Right renal pelvis (tissue), 4 donors: ENCODE measurements around the gene PALS1. TPM values are rescaled to one million over a fixed set of nuclear protein-coding genes. Genes with fewer than 3 reads are reported as not detected.
"Not testable (repeated sequence)": the region's sequence is repeated elsewhere in the genome, so short reads cannot be mapped to it uniquely, and the experiment has no call there.

Source experiments
- DNase-seq, 4 donors: peaks; one replicate each; pipeline ENCODE4 v3.0.0-alpha.2; 2013; ENCODE audit warnings: low read depth in 4 of 4, low spot score in 3 of 4, missing footprints in 1 of 4
- polyA plus RNA-seq, 4 donors: library from polyadenylated mRNA; unstranded; fragments of 120-200 nt; gene quantifications; one replicate each; pipeline ENCODE4 v1.2.1, GENCODE V29; 2013; ENCODE audit not compliant: insufficient read length in 4 of 4

Gene PALS1
- polyA plus RNA-seq, 4 donors, result 125 to 152 (median 135) TPM

DNA sequence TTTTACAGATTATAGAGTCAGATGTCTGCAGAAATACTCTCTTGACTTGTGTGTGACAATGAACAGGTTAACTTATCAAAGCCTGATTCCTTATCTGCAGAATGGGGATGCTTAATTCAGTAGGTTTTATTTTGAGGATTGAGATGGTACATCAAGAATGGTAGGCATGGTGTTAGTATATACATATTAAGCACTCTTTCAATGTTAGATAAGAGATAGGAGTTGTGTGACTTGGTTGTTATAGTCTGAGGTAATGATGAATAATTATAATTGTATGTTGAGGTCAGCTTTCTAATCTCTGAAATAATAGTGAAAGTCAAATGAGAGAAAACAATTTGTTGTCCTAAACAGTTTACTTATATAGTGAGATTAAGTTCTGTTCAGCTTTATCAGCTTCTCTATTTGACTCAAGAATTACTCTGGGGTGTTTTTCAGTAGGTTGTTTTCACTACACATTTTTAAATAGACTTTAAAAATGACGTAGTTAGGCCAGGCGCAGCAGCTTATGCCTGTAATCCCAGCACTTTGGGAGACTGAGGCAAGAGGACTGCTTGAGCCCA, 11.9 kb downstream of the PALS1 start:
- DNase-seq, result no peak

DNA sequence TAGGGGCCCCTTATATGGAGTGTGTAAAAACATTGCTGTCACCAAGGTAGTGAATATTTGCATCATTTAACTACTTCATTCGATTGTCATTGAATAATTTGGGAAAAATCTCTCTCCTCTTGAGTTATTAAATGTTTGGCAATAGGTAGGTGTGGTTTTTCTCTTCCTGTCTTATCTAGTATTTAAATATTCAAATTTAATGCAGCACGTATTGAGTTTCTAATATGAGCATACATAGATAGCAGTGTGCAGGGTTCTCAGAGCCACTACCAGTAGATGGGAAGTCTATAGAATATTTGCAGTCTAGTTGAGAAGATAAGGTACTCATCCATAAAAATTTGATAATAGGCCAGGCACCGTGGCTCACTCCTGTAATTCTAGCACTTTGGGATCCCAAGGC, 16.7 kb downstream of the PALS1 start:
- no peak for DNase-seq

DNA sequence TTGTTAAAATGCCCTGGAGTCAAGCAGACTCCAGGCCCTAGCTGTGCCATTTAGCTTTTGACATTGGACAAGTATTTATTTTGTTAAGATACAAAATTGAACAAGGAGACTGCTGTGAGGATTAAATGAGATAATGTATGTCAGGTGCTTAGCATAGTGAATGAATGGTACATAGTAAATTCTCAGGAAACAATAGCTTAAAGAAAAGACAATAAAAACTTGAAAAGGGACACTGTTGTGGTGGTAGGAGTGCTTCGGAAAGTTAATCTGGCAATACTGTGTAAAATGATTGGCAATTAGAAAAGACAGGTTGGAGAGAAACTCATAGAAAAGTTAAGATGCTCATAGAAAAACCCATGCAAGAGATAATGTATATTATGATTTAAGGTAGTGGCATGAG, 19.7 kb downstream of the PALS1 start:
- no peak for DNase-seq

DNA sequence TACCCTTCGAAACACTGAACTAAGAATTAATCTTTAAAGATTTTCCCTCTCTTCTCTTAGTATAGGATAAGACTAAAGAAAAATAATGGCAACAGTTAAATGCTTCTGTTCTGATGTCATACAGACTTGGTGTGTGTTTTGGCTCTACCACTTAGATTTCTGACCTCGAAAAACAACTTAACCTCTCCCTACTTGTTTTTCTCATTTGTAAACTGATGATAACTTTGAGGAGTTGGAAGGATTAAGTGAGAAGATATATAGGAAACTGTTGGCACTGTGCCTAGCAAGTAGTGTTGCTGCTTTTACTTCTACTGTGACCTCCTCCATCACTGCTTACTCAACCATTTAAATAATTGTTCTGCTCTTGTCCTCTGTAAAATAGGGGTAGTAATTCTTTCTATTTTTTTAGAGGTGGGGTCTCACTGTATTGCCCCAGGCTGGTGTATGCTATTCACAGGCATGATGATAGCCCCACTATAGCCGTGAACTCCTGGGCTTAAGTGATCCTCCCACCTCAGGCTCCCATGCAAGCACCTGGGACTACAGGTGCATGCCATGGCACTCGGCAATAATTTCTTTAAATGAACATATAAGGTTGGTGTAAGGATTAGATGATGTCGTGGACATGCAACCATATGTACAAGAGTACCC, 22.4 kb downstream of the PALS1 start:
- peak in 2 of 4 donors; percentile 55 to 62 for DNase-seq

DNA sequence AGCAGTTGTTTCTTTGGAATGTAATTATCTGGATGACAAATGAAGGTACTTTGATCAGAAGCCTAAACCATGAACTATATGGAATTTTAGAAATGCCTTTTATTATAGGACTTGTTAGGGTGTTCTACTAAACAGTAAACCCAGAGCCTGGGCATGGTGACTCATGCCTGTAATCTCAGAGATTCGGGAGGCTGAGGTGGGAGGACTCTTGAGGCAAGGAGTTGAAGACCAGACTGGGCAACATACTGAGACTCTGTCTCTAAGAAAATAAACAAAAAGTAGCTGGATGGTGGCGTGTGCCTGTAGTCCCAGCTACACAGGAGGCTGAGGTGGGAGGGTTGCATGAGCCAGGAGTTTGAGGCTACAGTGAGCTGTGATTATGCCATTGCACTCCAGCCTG, 23.9 kb downstream of the PALS1 start:
- DNase-seq, result no peak

DNA sequence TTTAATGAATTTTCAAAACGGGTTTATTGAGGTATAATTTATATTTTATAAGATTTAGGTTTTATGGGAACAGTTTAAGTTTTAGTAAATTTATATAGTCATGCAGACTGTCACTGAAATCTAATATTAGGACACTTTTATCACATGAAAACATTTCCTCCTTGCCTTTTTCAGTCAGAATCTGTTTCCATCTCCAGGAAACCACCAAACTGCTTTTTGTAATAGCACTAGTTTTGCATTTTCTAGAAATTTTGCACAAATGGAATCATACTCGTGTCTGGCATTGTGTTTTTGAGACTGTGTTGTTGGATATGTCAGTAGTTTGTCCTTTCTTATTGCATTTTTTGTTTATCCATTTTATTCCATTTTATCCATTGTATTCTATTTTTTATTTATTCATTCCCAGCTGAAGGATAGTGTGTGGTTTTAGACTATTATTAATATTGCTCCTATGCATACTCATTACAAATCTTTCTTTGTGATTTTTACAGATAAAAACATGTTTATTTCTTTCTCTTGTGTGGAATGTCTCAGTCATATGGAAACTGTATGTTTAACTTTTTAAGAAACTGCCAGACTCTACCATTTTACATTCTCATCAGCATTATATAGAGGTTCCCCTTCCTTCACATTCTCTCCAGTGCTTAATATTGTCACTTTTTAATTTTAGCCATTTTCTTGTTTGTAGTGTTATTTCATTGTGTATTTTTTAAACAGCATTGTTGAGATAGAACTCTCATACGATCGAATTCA, 26.5 kb downstream of the PALS1 start:
- DNase-seq, result no peak

DNA sequence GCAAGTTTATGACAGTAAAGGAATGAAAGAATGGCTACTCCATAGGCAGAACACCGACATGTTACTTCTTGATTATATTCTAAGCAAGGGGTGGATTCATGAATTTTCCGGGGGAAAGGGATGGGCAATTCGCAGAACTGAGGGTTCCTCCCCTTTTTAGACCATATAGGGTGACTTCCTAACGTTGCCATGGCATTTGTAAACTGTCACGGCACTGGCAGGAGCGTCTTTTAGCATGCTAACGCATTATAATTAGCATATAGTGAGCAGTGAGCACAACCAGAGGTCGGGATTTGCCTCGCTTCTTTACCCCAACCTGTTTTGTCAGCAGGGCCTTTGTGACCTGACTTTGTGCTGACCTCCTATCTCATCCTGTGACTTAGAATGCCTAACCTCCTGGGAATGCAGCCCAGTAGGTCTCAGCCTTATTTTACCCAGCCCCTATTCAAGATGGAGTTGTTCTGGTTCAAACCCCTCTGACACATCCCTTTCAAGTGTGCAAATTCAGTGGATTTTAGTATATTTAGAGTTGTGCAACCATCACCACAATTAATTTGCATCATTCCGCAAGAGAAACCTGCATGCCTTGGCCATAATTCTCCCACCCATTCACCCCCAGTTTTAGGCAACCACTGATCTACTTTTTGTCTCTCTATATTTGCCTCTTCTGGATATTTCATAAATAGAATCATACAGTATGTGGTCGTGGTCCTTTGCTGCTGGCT, 27.4 kb downstream of the PALS1 start:
- no peak for DNase-seq

DNA sequence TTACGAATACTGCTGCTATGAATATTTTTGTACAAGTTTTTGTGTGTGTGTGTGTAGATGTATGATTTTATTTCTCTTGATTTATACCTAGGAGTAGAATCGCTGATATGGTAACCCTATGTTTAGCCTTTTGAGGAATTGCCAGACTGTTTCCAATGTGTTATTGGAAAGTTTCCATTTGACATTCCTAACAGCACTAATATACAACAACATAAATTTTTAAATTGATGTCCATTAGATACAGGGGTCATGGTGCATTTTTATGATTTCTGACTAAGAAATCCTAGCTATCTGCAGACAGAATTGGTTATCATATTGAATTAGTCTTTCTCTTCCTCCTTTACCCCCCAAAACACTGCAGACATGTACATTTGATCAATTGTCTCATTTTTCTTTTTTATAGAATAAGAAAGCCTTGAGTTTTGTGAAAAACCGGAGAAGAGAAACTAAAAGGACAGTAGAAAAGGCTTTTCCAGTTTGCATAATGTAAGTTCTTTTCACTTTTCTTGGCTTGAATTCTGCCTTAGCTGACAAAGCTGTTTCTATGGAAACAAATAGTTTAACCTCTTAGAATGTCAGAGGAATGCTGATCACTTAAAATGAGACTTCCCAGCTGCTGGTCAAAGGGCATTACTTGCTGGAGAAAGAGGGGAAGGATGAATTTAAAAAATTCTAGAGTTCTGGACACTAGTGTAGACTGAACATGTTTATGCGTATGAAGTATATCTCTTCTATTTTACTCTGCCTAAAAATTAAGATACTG, 28.2 kb downstream of the PALS1 start:
- peak; percentile 68 to 81 (median 72) for DNase-seq

DNA sequence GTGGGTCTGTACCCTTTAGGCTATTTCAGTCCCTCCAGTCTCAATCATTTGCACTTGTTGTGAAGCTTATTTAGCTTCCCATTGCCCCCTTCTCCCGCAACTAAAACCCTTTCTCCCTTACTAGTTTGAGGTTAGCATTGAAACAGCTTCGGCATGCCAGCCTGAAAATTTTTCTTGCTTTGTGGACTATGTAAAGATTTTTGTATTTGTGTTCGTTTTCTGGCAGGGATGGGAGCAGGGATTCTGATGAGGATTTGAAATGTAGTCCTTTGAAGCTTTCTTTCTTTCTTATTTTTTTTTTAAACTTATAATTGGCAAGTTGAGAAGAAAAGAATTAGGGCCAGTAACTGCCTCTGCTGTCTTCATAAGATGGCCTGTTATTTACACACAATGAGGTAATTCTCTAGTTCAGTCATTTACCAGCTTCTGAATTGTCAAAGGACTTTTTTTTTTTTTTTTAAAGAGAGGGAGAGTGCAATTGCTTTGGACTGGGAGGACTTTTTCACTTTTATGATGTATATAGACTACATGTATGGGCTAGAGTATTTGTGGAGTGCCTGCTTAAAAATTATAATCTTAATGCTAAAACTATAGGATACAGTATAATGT, 29.0 kb downstream of the PALS1 start:
- DNase-seq, result no peak

DNA sequence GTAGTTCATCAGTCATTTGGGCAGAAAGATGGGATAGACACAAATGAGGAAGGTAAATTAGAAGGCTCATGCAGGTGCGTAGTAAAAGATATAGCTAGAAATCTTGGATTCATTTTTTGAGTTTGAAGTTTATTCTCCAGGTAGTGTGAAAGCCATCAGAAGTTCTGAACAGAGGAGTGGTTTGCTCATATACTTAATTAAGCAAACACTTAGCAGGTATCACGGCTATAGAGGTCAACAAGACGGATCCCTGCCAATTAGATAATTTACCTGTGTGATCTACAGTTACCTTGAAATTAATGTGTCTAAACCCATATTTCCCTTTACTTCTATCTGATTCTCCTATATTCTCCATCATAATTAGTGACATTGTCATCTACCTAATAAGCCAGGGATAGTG, 29.7 kb downstream of the PALS1 start:
- DNase-seq, result no peak

DNA sequence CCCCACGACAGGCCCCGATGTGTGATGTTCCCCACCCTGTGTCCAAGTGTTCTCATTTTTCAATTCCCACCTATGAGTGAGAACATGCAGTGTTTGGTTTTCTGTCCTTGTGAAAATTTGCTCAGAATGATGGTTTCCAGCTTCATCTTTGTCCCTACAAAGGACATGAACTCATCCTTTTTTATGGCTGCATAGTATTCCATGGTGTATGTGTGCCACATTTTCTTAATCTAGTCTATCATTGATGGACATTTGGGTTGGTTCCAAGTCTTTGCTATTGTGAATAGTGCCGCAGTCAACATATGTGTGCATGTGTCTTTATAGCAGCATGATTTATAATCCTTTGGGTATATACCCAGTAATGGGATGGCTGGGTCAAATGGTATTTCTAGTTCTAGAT, 32.0 kb downstream of the PALS1 start:
- not testable (repeated sequence) for DNase-seq

DNA sequence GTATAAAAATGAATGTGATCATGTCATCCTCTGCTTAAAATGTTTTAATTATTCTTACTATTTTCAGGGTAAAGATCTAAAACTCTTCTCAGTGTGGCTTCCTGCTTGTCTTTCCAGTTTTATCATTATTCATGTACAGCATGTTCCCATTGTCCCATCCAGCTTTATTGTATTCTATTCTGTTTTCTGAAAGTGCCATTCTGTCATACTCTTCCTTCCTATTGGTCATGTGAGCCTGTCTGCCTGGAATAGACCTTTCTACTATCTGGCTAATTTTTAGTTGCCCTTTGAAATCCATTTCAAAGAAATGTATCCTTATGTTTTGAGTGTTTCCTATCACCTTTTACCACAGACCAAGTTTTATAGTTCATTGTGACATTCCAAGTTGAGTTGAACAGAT, 34.9 kb downstream of the PALS1 start:
- DNase-seq, result no peak

DNA sequence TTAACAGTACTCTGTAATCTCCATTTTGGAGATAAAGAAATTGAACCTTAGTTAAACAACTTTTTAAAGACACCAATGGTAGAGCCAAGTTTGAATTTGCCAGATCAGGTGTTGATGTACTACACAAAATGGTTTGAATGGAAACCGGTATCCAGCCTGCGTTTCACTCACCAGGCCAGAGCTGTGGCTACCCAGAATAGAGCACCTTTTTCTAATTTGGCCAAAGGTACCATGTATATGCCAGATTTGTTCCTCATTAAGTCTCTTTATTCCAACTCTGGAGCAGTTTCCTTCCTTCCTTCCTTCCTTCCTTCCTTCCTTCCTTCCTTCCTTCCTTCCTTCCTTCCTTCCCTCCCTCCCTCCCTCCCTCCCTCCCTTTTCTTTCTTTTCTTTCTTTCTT, 39.3 kb downstream of the PALS1 start:
- no peak for DNase-seq

DNA sequence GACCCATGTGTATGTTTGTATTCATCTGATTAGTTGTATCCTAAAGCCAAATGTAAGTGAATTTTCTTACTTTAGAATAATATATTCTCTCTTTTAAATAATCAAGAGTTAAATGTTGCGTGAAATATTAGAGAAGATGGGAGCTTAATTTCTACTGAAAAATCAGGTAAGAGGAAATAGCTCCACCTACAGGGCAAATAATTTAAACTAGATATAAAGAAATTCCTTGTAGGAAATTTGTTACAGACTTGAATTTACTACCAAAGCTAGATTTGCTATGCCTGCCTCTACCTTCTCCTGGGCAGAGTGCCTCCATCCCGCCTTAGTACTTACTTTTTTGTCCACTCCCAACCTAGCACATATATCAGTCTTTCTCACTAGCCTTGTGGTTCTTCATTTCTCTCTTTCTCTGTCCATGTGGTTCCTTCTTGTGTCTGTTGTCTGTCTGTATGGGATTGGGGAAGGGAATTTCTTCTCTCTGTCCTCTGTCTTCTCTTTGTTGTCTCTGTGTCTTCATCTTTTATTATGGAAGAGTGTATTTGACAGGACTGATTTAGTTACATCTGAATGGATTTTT, 44.7 kb downstream of the PALS1 start:
- DNase-seq, result no peak

Other genes with a start within 250 kb of the PALS1 start
- under 1 TPM; 0.37 to 0.69 (median 0.54) TPM for gene GARIN2, start 52.0 kb upstream of the PALS1 start, polyA plus RNA-seq
- 100 to 1,000 TPM; 142 to 172 (median 159) TPM for gene ATP6V1D, start 118.4 kb downstream of the PALS1 start, polyA plus RNA-seq
- 100 to 1,000 TPM in 3 of 4 donors, 10 to 100 TPM in 1; 99.4 to 108 (median 101) TPM for gene EIF2S1, start 118.9 kb downstream of the PALS1 start, polyA plus RNA-seq
- 1 to 10 TPM; 1.7 to 2.8 (median 2.3) TPM for gene PLEK2, start 170.7 kb downstream of the PALS1 start, polyA plus RNA-seq
- gene TMEM229B, start 247.3 kb downstream of the PALS1 start, polyA plus RNA-seq, result 1 to 10 TPM; 2.5 to 3.9 (median 2.8) TPM